Tongue (tissue), 2 donors: Measurements from ENCODE around the gene PTCHD4. TPM values are rescaled to one million over a fixed set of nuclear protein-coding genes. Genes with fewer than 3 reads are reported as not detected.

Experiments
- DNase-seq: peaks from one replicate; pipeline ENCODE4 v3.0.0-alpha.2; 2015
- total RNA-seq: library from RNA; depleted of rRNA; stranded (reverse); fragments of >200 nt; gene quantifications from one replicate; pipeline ENCODE4 v1.2.3, GENCODE V29; 2014

Gene PTCHD4
- total RNA-seq, 1 donor from 2014 or later, result 1.4 TPM

DNA sequence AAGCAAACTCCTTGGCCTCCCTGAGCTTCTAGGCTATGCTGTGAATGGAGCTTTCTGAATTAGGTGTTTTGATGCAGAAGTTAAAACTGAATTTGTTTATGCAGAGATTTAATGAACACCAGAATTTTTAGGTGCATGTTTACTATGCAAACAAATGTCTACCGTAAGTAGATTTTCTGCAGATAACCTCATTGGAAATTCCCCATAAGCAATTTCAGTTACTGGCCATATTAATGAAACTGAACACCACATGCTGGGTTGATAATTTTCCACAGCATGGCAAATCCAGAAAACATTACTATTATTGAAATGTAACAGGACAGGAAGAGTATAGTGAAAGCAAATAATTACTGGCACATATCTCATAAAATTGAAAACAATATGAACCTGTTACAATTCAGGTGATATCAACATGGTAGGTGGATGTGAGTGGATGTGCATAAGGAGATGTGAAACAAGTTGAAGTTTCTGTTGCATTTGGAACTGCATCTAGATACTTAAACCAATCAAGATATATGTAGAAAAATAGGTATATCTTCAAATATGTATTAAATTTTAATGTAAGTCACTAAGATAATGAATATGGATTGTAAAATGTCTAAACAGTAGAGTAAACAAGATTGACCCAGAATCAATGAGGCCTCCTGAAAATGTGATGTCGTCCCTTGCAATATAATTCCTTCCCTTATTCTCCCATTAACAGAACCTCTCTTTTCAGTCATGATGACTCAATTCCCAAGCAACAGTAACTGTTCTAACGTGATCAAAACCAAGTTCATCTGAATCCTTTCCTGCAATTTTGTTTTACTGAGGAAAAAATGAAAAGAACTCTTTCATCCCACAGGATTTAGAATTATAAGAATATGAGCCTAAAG lies 11.0 kb downstream of the PTCHD4 start:
- DNase-seq, result no peak

- peak; percentile 20 for DNase-seq
Observed at GRCh38 chr6:48098923-48099322, 12.1 kb downstream of the PTCHD4 start.

- no peak for DNase-seq
Observed at GRCh38 chr6:48092550-48093217, 18.3 kb downstream of the PTCHD4 start.

- DNase-seq, result no peak
Observed at GRCh38 chr6:48090546-48090945, 20.5 kb downstream of the PTCHD4 start.

DNA sequence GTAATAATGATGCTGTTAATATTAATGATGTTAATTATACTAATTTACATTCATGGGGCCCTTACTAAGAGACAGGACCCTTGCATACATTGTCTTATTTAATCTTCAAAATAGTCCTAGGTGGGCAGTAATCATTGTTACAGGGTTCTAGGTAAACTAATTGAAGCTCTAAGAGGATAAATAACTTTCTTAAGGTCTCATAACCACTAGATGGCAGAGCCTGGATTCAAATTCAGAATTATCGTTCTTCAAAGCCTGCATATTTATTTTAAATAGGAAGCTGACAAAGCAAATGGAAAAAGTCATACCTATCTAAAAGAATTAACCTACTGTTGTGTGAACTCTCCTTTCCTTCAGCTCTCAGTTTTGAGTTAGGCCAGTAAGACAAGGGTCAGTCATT lies 23.5 kb downstream of the PTCHD4 start:
- DNase-seq, result no peak

DNA sequence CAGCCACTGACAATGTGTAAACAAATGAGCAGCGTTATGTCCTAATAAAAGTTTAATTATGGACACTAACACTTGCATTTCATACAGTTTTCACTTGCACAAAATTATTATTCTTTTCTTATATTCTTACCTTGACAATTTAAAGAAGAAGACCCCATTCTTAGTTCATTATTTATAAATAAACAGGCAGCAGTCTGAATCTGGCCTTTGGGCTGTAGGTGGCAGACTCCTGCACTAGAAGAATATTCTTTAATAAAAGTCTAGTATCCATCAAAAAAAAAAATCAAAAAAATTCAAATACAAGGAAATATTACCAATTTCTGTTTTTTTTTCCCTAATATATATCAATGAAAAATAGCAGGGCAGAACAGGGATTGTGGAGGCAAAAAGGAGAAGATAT lies 24.8 kb downstream of the PTCHD4 start:
- no peak for DNase-seq

GRCh38 chr6:48085131-48085741 lies 25.8 kb downstream of the PTCHD4 start:
- DNase-seq, result no peak

GRCh38 chr6:48084201-48084600 lies 26.8 kb downstream of the PTCHD4 start:
- no peak for DNase-seq

DNA sequence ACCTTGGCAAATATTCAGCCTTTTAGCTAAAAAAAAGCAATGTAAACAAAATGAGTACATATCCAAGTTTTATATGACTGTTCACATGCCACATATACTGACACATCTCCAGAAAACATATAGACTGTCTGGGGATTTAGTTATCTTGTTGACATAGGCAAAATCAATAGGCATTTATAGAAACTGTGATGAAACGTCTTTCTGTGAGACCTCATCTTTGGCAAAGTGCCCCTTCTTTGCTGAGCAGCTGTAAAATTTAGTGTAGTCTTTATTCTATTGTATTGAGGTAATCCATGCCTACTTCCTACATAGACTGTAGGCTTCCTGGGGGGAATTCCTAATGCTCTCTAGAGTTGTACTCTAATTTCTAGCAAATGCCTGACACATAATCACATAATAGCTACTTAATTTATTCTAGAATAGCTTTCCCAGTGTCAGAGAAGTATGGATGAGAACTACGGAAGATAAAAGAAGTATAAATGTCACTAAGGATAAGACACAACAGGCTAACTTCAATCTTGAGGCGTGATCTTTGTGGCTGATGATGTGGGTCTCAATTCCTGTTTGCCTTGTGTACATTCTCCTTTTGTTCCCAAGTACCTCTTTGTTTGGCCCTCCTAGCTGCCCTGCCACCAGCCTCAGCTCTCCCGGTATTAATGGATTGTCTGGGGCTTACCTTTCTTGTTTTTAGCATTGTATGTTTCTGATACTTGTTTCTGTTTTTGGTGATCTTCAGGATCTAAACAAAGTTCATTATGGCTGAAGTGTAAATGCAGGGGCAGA lies 30.6 kb downstream of the PTCHD4 start:
- peak; percentile 11 for DNase-seq

GRCh38 chr6:48078120-48078519 lies 32.9 kb downstream of the PTCHD4 start:
- DNase-seq, result peak; percentile 2

- no peak for DNase-seq
Observed at GRCh38 chr6:48075181-48075580, 35.8 kb downstream of the PTCHD4 start.

GRCh38 chr6:48073976-48074767 lies 36.8 kb downstream of the PTCHD4 start:
- DNase-seq, result no peak

- DNase-seq, result no peak
Observed at GRCh38 chr6:48071833-48072232, 39.2 kb downstream of the PTCHD4 start.

GRCh38 chr6:48069280-48069679 lies 41.7 kb downstream of the PTCHD4 start:
- DNase-seq, result peak; percentile 30

GRCh38 chr6:48068278-48069251 lies 42.4 kb downstream of the PTCHD4 start:
- peak; percentile 22 for DNase-seq

DNA sequence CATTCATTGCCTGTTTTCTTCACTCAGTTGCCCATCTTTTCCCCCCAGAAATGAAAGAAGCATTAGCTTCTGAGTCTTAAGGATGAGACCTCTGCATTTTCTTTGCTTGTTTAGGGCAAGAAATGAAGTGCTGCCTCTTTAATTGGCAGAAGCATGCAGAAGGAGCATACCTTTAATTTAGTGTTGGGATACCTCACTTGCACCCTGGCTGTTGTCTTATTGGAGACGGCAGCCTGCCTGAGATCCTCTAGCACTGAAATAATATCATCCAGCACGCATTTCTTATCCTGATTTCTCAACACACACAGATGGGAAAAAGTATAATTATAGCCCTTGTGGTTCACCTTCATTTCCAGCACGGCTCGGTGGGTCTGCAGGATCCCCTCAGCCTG lies 43.1 kb downstream of the PTCHD4 start:
- DNase-seq, result no peak

GRCh38 chr6:48067148-48067712 lies 43.8 kb downstream of the PTCHD4 start:
- DNase-seq, result no peak

GRCh38 chr6:48061265-48061990 lies 49.6 kb downstream of the PTCHD4 start:
- DNase-seq, result no peak
